ENCODE results near the gene PLEKHO2. TPM values are rescaled to one million over a fixed set of nuclear protein-coding genes. Genes with fewer than 3 reads are reported as not detected.

The PLEKHO2 gene
- total and polyA plus RNA-seq, 7 donors: 1.9 to 6.7 (median 5.2) TPM

DNA sequence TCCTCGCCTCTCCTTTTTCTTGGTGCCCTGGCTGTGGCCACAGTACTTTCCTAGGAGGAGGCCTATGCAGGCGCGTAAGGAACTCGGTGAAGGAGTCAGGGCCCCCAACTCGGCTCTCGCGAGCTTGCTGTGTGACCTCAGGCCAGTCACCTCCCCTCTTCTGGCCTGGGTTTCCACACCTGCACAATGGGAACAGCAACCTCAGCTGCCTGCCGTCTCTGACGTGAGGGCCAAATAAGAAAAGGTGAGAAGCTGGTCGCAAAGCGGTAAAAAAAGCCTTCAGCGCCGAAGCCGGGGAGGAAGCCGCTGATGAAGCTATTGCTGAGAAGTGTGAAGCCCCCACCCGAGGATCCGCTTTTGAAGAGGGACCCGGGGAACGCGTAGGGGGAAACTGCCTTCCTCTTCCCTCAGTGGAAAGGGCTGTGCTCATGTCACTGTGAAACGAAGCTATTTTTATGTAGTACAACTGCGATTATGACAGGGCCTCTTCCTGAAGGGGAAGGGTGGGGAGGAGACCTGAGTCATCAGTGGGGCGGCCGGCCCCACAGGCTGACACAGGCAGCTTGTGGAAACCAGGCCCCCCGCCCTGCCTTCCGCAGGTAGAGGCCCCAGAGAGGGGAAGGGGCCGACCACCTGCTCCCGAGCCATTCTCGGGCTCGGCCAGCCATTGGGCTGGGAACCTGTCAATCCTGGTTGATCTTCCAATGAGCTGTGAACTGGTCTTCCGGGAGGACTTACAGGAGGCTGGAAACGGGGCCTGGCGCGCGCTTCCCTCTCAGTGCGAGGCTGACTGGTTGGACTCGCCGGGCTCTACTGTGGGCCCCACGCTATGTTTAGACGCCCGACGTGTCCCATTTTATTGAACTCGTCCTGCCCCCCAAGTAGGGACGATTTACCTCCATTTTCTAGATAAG is 52.0 kb downstream of the PLEKHO2 start:
- Histone ChIP-seq H3K4me3 (peak overlapping the region; percentile 47), H3K27ac (peak overlapping the region; percentile 75), H3K4me1 (peaks cover 27% of the 10 kb centered on the region), H3K36me3 (ENCODE audit: insufficient read depth in 1 of 2, low read depth in 1 of 2) (no peaks in the 10 kb centered on the region), H3K9me3 (no peaks in the 10 kb centered on the region), H3K27me3 (ENCODE audit: insufficient read depth in 3 of 3, low read length in 2 of 3) (no peaks in the 10 kb centered on the region)
- intact Hi-C loops (cut with DNase I): no loop called here
- ATAC-seq (peak; percentile 67 to 88 (median 82)), DNase-seq (peak; percentile 95)
- 32 to 41% (median 35%) methylated on average over 43 to 44 of the region's 44 CpGs for WGBS, 3 donors
- TF ChIP-seq, protein P1, sequence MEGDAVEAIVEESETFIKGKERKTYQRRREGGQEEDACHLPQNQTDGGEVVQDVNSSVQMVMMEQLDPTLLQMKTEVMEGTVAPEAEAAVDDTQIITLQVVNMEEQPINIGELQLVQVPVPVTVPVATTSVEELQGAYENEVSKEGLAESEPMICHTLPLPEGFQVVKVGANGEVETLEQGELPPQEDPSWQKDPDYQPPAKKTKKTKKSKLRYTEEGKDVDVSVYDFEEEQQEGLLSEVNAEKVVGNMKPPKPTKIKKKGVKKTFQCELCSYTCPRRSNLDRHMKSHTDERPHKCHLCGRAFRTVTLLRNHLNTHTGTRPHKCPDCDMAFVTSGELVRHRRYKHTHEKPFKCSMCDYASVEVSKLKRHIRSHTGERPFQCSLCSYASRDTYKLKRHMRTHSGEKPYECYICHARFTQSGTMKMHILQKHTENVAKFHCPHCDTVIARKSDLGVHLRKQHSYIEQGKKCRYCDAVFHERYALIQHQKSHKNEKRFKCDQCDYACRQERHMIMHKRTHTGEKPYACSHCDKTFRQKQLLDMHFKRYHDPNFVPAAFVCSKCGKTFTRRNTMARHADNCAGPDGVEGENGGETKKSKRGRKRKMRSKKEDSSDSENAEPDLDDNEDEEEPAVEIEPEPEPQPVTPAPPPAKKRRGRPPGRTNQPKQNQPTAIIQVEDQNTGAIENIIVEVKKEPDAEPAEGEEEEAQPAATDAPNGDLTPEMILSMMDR (IDR thresholded peaks at IDR 0.05): no peak

DNA sequence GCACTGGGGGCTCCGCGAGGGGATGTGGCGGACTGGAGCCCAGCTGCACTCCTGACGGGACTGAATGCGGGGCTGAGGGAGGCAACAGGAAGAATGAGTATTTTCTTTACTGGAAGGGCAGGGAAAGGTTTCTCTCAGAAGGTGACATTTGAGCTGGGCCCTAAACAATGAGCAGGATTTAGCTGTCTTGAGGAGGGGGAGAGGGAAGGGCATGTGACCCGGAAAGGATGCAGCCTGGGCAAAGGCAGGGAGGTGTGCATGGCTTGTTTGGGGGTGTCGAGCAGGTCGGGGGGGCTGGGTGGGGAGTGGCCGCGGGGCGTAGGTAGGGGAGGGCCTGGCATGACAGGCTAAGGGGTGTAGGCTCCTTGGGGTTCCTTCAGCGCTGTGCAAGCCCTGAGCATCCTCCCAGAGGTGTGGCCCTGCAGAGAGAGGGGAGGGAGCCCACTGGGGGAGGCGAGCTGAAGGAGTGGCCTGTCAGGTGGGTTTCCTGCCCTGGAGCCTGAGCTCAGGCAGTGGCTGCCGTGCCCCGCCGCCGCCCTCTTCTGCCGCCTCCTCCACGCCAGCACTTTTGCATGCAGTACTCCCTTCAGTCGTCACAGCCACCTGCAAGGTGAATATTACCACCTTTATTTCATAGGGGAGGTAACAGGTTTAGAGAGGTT is 52.8 kb downstream of the PLEKHO2 start:
- intact Hi-C loops (cut with DNase I): loop anchor here (5.0 kb wide), 1 partner anchor 52 kb away; the partner anchor contains the start of gene PLEKHO2 (in 2 of the 2)
- Histone ChIP-seq H3K4me3 (peak overlapping the region; percentile 47), H3K9me3 (no peaks in the 10 kb centered on the region), H3K4me1 (peaks cover 27% of the 10 kb centered on the region), H3K27me3 (ENCODE audit: insufficient read depth in 3 of 3, low read length in 2 of 3) (no peaks in the 10 kb centered on the region), H3K36me3 (ENCODE audit: insufficient read depth in 1 of 2, low read depth in 1 of 2) (no peaks in the 10 kb centered on the region), H3K27ac (peak overlapping the region; percentile 75)
- WGBS, 3 donors: 42 to 54% (median 52%) methylated on average over 16 to 20 of the region's 20 CpGs
- TF ChIP-seq, protein P1 (IDR thresholded peaks at IDR 0.05): no peak
- ATAC-seq: peak in 1 of 4 donors; percentile 11
- DNase-seq: peak; percentile 22 to 64

- no peaks in the 10 kb centered on the region for H3K9me3 ChIP-seq
- peak overlapping the region; percentile 22 for H3K4me3 ChIP-seq
- no peaks in the 10 kb centered on the region for H3K36me3 ChIP-seq (ENCODE audit: insufficient read depth in 1 of 2, low read depth in 1 of 2)
- H3K27ac ChIP-seq: peak overlapping the region; percentile 46
- DNase-seq (peak in 1 of 2 donors; percentile 32), ATAC-seq (no peak)
- 32 to 43% (median 34%) methylated on average over 6 of the region's 6 CpGs for WGBS, 3 donors
- H3K27me3 ChIP-seq (ENCODE audit: insufficient read depth in 3 of 3, low read length in 2 of 3): no peaks in the 10 kb centered on the region
- peaks cover 27% of the 10 kb centered on the region for H3K4me1 ChIP-seq
- TF ChIP-seq, protein P1 (IDR thresholded peaks at IDR 0.05): no peak
- intact Hi-C loops (cut with DNase I): loop anchor here (5.0 kb wide), 1 partner anchor 53 kb away; the partner anchor contains the start of gene PLEKHO2 (in 2 of the 2)
Observed at GRCh38 chr15:64895285-64896065, 53.8 kb downstream of the PLEKHO2 start.

- Histone ChIP-seq H3K9me3 (peaks cover 9% of the 10 kb centered on the region), H3K4me3 (no peak overlapping the region), H3K4me1 (peaks cover 27% of the 10 kb centered on the region), H3K36me3 (ENCODE audit: insufficient read depth in 1 of 2, low read depth in 1 of 2) (no peaks in the 10 kb centered on the region), H3K27me3 (ENCODE audit: insufficient read depth in 3 of 3, low read length in 2 of 3) (no peaks in the 10 kb centered on the region), H3K27ac (peak overlapping the region; percentile 59)
- DNase-seq (no peak), ATAC-seq (no peak)
- TF ChIP-seq, protein P1 (IDR thresholded peaks at IDR 0.05): no peak
- 77 to 84% (median 81%) methylated on average over 6 of the region's 6 CpGs for WGBS, 3 donors
- intact Hi-C loops (cut with DNase I): loop anchor here (5.0 kb wide), 1 partner anchor 54 kb away; the partner anchor contains the start of gene PLEKHO2 (in 2 of the 2)
Observed at GRCh38 chr15:64896371-64897069, 54.8 kb downstream of the PLEKHO2 start.
